NCI-H345 (cell line): ENCODE results near the gene MVB12B.

Experiments
- DNase-seq: peaks from one replicate; lab custom pipeline; 2025; lab: John Stamatoyannopoulos, UW

Gene MVB12B

DNA sequence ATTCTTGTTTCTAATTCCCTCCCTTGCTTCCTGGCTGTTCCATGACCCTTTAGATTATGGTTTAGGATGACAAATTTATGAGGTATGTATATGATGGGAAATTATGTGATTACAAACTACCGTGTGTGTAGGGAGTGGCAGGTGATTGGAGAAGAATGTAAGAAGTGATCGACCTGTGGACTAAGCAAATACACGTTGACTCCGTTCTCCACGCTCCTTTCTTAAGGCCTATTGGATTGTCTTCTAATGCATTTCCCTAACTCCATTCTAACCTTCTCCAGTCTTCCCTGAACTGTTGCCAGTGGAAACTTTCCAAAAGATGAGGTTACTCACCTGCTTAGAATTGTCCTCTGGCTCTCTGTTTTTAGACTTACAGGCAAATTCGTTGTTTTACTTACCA is 36.6 kb downstream of the MVB12B start:
- DNase-seq = no peak

DNA sequence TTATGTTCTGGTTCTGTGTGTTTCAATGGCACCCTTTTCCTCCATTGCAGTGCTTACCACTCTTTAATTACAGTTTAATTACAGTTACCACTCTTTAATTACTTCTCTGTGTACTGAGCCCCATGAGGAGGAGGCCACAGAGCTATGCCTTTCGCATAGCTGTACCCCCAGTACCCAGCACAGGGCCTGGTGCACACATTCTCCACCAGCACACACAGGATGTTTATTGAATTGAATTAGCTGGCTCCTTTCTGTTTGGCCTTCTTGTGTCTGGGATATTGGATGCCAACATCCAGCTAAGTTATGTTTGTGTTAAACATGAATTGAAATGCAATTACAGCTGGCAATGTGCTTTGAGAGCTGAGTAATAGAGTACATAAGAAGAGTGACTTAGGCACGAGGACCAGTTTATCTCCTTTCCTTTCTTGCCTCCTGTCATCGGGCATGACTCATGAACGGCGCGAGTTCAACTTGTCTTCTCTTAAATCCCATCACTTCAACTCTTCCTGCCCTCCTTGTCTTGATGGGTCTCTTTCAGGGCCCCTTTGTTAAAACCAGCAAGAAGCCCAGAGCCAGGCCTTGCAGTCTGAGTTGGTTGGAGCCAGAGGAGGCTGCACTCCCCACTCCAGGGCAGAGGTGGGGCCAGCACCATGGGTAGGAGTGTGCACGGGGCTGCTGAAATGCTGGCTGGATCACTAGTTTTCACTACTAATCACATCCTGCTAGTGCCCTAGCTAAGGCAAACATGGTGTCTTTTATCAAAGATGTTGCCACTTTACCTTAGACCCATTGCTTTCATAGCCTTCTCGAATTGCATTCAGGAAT is 37.4 kb downstream of the MVB12B start:
- DNase-seq = no peak

DNA sequence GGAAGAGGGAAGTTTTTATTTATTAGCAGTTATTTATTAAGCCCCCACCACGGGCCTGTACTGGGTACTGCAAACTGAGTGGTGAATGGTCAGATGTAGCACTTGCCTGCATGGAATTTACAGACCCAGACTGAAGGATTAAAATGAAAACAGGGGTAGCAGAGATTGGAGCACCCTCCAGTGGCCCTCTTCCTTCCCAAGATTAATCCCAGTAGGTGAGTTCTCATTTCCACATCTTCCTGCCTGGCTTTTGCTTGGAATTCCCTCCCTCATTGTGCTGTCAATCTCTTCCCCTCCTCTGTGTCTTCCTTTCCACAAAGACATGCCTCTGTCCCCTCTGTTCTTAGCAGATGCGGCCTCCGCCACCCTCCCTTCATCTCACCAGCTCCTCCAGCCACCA is 39.2 kb downstream of the MVB12B start:
- DNase-seq = no peak

DNA sequence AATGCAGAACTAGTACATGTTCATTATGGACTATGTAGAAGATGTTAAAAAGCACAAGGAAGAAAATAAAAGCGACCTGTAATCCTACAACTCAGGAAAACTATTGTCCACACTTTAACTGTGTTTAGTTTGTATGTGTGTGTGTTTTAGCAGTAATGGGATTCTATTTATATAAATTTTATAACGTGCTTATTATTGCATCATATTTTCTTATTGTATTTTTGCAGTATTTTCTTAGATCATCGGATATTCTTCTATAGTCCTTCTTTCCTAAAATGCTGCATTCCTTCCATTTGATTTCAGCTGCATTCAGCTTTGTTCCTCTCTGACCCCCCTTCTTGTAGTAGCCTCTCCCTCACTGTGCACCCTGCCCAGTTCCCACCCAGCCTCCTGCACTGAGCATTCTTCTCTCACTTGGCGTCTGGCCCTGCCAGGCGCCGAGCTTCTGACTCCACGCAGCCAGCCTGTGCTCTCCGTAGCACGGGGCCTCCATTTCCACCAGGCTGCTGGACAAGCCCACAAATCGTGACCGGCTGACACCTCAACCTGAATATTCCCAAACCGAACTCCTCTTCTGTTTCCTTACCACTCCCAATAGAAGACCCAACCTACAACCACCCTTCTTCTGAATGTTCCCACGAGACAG is 39.9 kb downstream of the MVB12B start:
- DNase-seq = no peak

DNA sequence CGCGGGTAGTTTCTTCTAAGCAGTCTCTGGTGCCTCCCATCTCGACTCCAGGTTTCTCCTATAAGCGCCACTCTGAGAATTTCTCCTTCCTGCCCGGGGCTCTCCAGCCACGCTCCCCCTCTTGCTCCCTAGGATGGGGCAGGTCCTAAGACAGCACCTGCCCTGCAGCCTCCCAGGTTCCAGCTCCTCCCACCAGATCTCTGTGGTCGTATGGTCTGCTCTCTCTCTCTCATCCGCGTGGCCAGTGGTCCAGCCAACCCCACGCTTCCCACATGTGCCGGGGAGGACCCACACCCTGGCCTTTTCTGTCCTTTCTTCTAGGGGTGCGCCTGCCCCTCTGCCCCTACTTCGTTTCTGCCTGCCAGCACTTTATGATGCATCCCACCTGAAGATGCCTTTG is 40.5 kb downstream of the MVB12B start:
- DNase-seq = no peak

DNA sequence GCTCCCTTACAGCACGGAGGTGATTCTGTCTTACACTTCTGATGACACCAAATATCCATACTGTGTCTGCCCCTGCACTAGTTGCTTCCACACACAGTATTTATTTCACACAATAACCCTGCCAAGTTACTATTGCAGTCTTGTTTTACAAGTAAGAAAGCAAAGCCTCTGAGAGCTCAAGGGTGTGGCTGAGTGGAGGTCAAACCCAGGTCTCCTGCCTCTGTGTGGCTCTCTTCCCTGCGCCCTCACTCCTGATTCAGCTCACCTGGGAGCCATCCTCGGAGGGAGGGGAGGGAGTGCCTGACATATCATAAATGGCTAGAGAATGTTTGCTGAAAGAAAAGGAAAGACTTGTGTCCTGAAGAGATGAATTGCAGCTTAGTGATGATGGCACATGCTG is 41.0 kb downstream of the MVB12B start:
- DNase-seq = no peak

DNA sequence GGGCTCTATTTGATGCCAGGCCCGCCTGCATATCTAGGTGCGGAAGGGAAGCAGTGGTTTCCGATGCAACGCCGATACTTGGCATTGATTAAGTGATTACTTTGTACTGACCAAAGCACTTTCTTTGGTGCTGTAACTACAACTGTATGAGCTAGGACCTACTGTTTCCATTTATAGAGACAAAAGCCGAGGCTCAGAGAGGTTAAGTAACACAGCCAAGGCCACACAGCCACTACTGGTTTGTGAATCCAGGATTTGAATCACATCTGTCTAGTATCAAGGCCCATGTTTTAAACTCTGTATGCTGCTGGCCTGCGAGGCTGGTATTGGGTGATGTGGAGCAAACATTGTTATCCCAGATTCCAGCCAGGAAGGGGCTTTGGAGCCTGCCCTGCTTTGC is 41.4 kb downstream of the MVB12B start:
- DNase-seq = no peak

DNA sequence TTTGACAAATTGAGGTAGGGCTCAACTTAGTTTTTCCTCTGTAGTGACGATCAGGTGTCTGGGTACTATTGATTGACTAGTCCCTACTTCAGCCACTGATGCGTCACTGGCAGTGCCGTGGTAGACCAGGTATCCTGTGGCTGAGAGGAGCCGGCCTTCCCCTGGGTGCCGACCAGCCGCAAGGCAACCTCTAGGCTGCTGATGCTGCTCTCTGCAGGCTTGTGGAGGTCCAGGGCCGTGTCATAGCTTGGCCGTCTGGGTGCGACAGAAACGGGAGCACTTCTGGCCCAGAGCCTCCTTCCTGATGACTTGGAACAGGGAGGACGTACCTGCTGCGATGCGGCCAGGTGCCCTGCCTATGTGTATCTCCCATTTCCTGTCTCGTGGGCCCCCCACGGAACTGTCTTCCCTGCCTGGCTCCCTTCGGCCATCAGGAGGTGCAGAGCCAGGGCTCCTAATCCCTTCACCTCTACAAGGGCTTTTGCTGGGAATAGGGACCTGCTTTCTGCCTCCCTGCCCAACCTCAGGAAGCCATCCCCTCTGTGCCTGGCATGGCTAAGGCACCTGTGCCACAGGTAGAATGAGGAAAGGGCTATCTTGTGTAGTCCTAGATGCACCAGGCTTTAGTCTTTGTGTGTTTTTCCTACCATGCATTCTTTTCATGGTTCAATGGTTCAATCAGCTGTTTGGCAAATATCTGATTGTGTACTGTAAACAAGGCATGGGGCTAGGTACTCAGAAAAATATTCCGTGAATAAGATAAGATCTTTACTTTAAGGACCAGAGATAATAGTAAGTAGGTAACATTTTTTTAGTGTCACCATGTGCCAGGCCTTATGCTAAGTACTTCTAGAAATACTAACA is 44.6 kb downstream of the MVB12B start:
- no peak for DNase-seq

DNA sequence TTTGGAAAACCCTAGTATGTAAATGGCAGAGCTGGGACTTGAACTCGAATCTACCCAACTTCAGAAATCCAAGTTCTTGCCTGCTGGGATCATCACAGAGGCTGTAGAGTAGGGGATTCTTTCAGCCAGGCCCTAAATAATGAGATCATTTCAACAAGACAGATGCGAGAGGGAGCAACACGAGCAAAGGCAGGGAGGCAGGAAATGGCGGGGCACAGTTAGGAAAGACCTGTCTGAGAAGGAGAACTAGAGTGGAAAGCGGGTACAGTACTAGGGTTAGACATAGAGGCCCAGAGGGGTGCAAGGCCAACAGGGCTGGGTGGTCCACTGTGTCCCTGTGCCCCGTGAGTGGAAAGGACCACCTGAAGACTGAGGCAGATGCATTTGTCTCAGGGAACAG is 46.1 kb downstream of the MVB12B start:
- DNase-seq = no peak

DNA sequence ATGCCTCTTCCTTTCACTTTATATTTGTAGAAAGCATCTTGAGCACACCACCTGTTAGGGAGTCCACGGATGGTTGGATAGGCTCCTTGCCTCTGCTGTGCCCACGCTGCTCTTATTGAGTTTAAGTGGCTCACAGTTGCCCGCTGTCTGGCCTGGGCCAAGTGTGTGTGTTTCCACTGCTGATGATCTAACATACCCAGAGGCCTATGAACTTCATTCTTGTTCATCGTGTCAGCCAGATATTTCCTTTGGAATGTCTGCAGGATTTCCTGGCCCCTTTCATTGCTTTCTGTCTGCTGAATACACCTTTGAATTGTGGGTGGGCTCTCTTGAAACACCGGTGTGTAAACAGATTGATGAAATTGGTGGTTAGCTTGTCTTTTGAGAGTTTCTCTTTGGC is 46.6 kb downstream of the MVB12B start:
- peak; percentile 47 for DNase-seq

DNA sequence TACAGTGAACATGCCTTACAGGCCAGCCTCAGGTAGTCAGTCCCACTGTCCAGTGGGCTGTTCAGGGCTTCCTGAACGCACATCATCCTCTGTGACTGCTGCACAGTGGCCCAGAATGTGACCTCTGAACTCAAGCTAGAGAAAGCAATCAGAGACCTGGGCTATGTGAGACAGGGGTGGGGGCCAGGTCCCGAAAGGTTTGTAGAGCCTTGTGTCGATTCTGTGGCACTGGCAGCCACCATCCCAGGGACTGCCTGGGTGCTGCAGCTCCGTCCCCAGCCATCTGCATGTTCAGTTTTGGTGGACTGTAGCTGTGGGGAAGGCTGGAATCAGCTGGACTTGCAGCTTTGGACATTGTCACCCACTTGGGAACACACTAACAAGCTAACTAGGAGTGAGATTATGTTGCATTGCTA is 47.7 kb downstream of the MVB12B start:
- DNase-seq = no peak

DNA sequence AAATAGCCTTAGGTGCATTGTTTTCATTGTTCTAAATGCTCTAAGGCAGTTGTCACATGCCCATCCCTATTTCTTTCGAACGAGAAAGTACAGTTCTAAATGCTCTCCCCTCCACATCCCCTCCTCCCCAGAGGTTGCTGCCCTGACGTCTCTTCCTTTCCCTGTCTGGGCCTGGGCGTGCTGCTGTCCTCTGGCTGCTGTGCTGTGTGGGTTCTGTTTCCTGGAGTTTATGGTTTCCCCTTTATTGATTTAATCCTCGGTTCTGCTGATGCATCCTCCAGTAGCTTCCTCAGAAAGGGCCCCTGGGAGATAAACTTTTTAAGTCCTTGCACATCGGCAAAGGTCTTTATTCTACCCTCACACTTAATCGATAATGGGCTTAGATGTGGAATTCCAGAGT is 48.8 kb downstream of the MVB12B start:
- no peak for DNase-seq

DNA sequence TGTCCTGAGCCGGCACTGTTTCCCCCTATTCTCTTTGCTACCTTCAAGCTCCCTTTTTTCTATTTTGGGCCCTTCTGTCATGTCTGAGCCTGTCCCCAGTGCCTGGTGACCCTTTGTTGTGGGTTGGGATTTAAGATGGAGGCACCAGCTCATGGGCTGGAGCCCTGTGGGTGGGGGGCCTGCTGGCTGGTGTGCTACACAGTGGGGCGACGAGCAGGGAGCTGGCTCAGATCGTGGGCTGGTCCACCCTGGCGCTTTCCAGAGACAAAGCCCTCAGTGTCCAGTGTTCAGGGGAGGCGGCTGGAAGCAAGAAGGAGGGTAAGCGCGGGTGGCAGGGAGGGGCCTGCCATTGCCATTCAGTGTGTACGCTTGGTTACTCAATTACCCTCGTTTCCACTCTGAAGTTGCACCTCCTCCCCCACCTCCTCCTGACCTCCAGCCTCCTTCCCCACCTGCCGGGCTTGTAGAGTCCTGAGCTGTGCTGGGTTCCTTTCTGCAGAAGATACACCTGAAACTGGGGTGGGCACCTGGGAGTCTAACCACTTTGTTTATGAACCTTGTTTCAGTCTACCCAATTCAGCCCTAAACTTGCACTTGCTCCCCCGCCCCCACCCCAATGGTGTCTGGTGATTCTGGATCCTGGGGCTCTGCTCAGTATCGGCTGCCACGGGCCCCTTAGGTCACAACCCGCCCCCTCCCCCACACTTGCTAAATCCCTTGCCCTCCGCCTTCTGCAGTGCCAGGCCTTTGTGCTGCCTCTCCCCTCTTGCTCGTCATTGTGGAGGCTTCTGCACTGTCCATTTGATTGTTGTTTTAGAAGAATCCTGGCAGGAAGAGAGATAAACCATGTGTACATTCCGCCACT is 49.9 kb downstream of the MVB12B start:
- DNase-seq = peak; percentile 33

DNA sequence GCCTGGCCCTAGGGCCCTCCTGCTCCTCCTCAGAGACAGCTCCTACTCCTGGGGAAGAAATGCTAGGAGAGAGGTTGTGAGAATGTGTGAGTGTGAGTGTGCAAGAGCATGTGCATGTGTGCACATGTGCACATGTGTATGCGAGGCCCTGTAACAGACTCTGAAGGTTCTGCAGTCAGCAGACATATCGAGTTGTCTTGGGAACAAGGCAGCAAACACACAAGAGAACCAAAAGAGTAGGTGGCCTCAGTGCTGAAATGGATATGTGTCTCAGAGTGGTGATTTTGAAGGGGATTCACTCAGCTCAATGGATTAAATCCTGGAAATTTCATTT is 50.5 kb downstream of the MVB12B start:
- DNase-seq = no peak

DNA sequence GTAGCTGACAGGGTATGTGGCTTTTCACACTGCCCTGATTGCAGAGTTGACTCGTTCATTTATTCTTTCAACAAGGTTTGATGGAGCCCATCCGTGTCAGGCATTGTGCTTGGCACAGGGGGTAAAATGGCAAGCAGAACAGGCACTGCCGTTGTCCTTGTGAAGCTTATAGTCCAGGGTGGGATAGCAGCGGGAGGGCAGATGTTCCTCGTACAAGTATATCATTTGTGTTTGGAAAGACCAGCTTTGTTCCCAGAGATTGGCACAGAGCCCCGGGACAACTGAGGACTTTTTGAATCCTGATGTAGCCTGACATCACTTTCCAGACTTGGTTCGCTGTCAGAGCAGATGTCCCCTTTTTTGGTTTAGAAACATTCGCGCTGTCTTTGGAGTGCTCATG is 50.9 kb downstream of the MVB12B start:
- no peak for DNase-seq

DNA sequence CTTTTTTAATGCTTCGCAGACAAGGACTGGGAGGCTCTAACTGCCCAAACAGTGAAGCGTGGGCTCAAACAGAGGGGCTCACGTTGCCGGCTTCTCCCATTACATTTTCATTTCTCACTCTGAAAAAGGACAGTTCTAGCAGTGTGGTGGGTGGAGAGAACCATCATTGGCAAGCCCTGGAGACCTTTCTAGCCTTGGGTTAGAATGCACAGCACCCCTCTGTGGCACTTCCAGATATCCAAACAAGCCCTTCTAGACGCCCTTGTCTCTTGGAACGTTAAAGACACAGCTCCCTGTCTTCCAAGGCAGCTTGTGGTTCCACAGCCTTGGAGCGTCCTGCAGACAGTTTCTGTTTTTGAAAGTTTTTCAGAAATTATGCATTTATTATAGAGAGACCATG is 52.1 kb downstream of the MVB12B start:
- no peak for DNase-seq

DNA sequence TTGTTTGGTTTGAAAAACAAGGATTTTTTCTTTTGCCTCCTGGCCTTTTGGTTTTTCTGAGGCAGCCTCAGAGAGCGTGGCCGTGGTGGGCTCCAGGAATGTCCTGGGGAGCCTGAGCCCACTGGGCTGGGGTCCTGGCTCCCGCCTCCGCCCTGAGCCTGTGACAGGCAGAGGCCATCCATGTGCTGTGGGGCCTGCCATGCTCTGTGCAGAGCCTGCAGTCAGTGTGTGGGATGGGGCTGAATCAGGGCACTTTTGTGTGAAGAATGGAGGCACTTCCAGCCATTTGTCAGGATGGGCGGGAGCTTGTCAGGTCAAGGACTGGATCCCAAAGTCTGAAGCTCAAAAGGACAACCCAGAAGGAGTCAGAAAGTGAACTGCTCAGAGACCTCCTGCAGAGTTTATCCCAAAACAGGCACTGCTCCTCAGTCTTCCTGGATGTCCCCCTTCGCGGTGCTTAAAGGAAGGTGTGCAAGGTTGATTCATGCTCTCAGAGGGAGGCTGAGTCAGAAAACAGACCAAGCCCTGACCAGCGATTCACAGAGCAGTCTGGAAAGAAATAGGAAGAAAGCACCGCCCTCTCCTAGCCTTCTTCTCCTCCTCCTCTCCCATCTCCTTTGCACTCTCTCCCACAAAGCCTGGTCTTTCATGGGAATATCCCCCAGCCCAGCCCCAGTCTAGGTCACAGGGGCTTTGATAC is 53.2 kb downstream of the MVB12B start:
- DNase-seq = no peak

DNA sequence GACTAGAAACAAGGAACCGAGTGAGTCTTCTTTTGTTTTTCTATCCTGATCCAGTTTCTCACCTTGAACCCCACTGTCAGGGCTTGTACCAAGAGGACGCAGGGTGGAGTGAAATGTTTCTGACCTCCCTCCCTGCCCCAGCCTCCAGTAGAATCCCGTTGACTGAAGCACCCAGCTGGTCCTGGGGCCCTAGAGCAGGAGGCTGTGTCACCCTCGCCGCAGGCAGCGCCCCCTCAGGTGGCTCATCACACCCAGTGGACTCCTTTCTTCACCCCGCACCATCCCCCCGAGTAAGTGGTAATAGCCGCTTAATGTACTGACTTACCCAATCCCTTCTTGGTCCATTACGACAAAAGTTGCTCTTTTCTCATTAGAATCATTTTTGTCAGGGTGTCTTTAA is 53.8 kb downstream of the MVB12B start:
- no peak for DNase-seq

DNA sequence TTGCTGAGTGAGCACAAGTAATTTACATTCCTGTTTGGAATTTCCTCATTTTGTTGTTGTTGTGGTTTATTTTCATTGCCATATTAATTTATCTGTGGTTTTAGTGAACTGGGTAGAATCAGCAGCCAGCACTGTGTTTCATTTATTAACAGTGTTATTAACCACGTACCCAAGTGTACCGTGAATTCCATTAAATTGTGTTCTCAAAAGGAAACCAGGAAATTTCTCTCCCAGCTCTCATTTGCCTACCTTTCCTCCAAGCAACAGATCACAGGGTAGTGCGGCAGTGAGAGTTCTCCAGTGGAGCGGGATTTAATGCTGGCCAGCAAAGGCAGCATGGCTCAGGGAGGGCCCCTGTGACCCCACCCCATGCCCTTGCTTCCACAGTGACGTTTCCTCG is 54.6 kb downstream of the MVB12B start:
- DNase-seq = no peak

DNA sequence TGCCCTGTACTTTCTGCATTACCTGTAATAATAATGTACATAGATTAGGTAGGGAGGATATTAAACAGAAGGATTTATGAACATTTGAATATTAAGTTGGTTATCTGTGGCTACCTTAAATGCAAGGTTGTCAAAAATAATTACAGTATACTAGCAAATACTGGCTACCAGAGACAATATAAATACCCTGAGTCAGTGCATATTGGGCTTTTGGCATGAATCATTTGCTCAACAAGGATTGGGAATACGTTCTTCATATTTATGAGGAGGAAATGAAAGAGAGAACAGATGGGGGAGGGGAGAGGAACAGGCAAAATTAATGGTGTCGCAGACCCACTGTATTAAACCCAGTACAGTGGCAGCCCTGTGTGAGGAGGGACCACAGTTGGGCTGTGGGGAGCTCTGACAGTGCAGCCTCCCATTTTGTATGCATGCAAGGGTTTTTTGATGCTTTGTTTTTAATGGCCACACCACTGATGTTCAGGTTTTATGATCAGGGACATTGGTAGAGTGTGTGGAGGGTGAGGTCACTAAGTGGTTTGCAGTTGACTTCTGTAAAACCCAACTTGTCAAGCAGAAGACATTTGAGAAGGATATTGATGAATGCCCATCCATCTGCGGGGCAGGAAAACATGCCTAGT is 56.9 kb downstream of the MVB12B start:
- no peak for DNase-seq

DNA sequence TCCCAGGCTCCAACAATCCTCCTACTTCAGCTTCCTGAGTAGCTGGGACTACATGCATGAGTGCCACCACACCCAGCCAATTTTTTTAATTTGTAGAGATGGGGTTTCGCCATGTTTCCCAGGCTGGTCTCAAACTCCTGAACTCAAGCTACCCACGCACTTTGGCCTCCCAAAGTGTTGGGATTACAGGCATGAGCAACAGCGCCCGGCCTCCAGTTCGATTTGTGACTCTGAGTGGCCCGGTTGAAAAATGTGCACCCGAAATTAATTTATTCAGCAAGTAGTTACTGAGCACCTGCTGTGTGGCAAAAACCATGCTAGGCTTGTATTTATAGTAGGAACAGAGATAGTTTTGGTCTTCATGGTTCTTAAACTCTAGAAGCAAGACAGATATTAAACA is 58.3 kb downstream of the MVB12B start:
- DNase-seq = no peak
